HFFc6 (cell line): ENCODE measurements around the gene PIGR. TPM values are rescaled to one million over a fixed set of nuclear protein-coding genes. Genes with fewer than 3 reads are reported as not detected.

ENCODE experiments used
- DNase-seq: peaks from one replicate; pipeline ENCODE4 v3.0.0-alpha.2; 2018
- H3K27ac Mint-ChIP-seq: 2 replicates; pipeline ENCODE4 v1.8.0; 2020; ENCODE audit warnings: mild to moderate bottlenecking, mixed read lengths
- H3K27me3 Mint-ChIP-seq: 2 replicates; pipeline ENCODE4 v1.8.0; 2021; ENCODE audit warnings: mild to moderate bottlenecking, moderate library complexity, mixed read lengths; ENCODE audit not compliant: insufficient read depth
- H3K36me3 Mint-ChIP-seq: 2 replicates; pipeline ENCODE4 v1.8.0; 2021; ENCODE audit warnings: low read depth, mixed read lengths
- H3K4me1 Mint-ChIP-seq: 2 replicates; pipeline ENCODE4 v1.8.0; 2020; ENCODE audit warnings: low read depth, mixed read lengths
- H3K4me3 Mint-ChIP-seq: 2 replicates; pipeline ENCODE4 v1.8.0; 2020; ENCODE audit warnings: mild to moderate bottlenecking, moderate library complexity, mixed read lengths
- H3K9me3 Mint-ChIP-seq: 2 replicates; pipeline ENCODE4 v1.8.0; 2020; ENCODE audit warnings: mild to moderate bottlenecking, mixed read lengths
- CTCF ChIP-seq: fragments of 200-600 bp; sonication (generic); IDR thresholded peaks from 2 replicates; pipeline ENCODE4 v1.5.0; 2021; ENCODE audit warnings: antibody characterized with exemption, mild to moderate bottlenecking
- total RNA-seq, 6 experiments: library from RNA; stranded (reverse); fragmentation: NEBNext Ultra II Directional; extraction: Animal tissue kit (Norgen Biotek cat#: 25700); gene quantifications; 2 replicates in 1 of 6; 3 replicates in 5 of 6; pipeline ENCODE4 v1.2.3, GENCODE V29; 2021

Gene PIGR
- total RNA-seq, 6 experiments from 2014 or later = 0.14 to 0.26 TPM; not detected in 4

- no peak overlapping the region for H3K27ac Mint-ChIP-seq
- H3K9me3 Mint-ChIP-seq = no peaks in the 10 kb centered on the region
- no peak for DNase-seq
- peaks cover 16% of the 10 kb centered on the region for H3K4me1 Mint-ChIP-seq
- no peak for TF ChIP-seq CTCF
- no peak overlapping the region for H3K4me3 Mint-ChIP-seq
- no peaks in the 10 kb centered on the region for H3K36me3 Mint-ChIP-seq
- peaks cover 37% of the 10 kb centered on the region for H3K27me3 Mint-ChIP-seq
Measured at GRCh38 chr1:206967096-206967849, 21.0 kb upstream of the PIGR start.

- Mint-ChIP-seq H3K4me3 (no peak overlapping the region), H3K4me1 (peaks cover 16% of the 10 kb centered on the region), H3K27ac (no peak overlapping the region), H3K27me3 (peaks cover 28% of the 10 kb centered on the region), H3K9me3 (no peaks in the 10 kb centered on the region), H3K36me3 (no peaks in the 10 kb centered on the region)
- TF ChIP-seq CTCF = no peak
- no peak for DNase-seq
Measured at GRCh38 chr1:206965781-206966180, 19.5 kb upstream of the PIGR start.

- Mint-ChIP-seq H3K27ac (no peak overlapping the region), H3K36me3 (no peaks in the 10 kb centered on the region), H3K4me3 (no peak overlapping the region), H3K4me1 (peaks cover 16% of the 10 kb centered on the region), H3K9me3 (no peaks in the 10 kb centered on the region), H3K27me3 (peaks cover 20% of the 10 kb centered on the region)
- TF ChIP-seq CTCF = no peak
- no peak for DNase-seq
Measured at GRCh38 chr1:206963740-206964139, 17.5 kb upstream of the PIGR start.

GRCh38 chr1:206963119-206963712 is 16.9 kb upstream of the PIGR start:
- Mint-ChIP-seq H3K9me3 (no peaks in the 10 kb centered on the region), H3K27ac (no peak overlapping the region), H3K4me1 (peaks cover 16% of the 10 kb centered on the region), H3K27me3 (peaks cover 18% of the 10 kb centered on the region), H3K4me3 (no peak overlapping the region), H3K36me3 (no peaks in the 10 kb centered on the region)
- peak; percentile 30 for DNase-seq
- TF ChIP-seq CTCF = no peak

GRCh38 chr1:206962272-206962671 is 16.0 kb upstream of the PIGR start:
- Mint-ChIP-seq H3K4me1 (peaks cover 10% of the 10 kb centered on the region), H3K9me3 (no peaks in the 10 kb centered on the region), H3K36me3 (no peaks in the 10 kb centered on the region), H3K4me3 (no peak overlapping the region), H3K27me3 (peaks cover 20% of the 10 kb centered on the region), H3K27ac (no peak overlapping the region)
- TF ChIP-seq CTCF = no peak
- no peak for DNase-seq
